Measurements from ENCODE around the gene TMEM203. TPM values are rescaled to one million over a fixed set of nuclear protein-coding genes. Genes with fewer than 3 reads are reported as not detected.

Gene TMEM203
- total RNA-seq, 5 donors from 2014 or later (not counting 1 experiment from before 2014, with no cell fraction given) = 23.7 to 44.7 (median 42.1) TPM

- Histone ChIP-seq H3K27me3 (replicated peaks in 1 of 2; ENCODE audit: control insufficient read depth in 2 of 2, extremely low read depth in 1 of 2, insufficient read depth in 2 of 2, low read length in 1 of 2) (peaks cover 0 to 75% of the 10 kb centered on the region in 2 experiments), H3K36me3 (ENCODE audit: control insufficient read depth in 2 of 2, extremely low read depth in 1 of 2, insufficient read depth in 1 of 2, low read length in 1 of 2) (no peaks in the 10 kb centered on the region), H3K27ac (ENCODE audit: low read length) (no peak overlapping the region), H3K4me1 (ENCODE audit: control insufficient read depth in 1 of 2, extremely low read depth in 1 of 2, insufficient read depth in 2 of 2, low read length in 2 of 2) (peaks cover 0 to 8% of the 10 kb centered on the region in 2 experiments), H3K9me3 (no peaks in the 10 kb centered on the region), H3K4me3 (ENCODE audit: control insufficient read depth in 1 of 2, extremely low read depth in 1 of 2, low read length in 1 of 2) (no peak overlapping the region)
- ChIA-PET CTCF (no interaction called here), POLR2A (no interaction called here)
- H3K4me1 Mint-ChIP-seq = peaks cover 2 to 7% (median 6%) of the 10 kb centered on the region in 3 donors
- H3K27ac Mint-ChIP-seq = no peak overlapping the region
- peaks cover 4 to 16% of the 10 kb centered on the region in 2 donors for H3K27me3 Mint-ChIP-seq
- no peak for ATAC-seq (replicated peaks in 1 of 4)
- H3K9me3 Mint-ChIP-seq = no peaks in the 10 kb centered on the region
- no peaks in the 10 kb centered on the region for H3K36me3 Mint-ChIP-seq
- H3K4me3 Mint-ChIP-seq = no peak overlapping the region
- 73% methylated on average over 24 of the region's 31 CpGs for WGBS (ENCODE audit: insufficient coverage)
- DNase-seq = no peak
Observed at GRCh38 chr9:137229903-137230704, 24.7 kb upstream of the TMEM203 start.

- Mint-ChIP-seq H3K9me3 (no peaks in the 10 kb centered on the region), H3K27me3 (peaks cover 4 to 12% of the 10 kb centered on the region in 2 donors), H3K36me3 (no peaks in the 10 kb centered on the region), H3K4me3 (no peak overlapping the region), H3K27ac (no peak overlapping the region), H3K4me1 (peaks cover 2 to 6% (median 4%) of the 10 kb centered on the region in 3 donors)
- DNase-seq (no peak), ATAC-seq (replicated peaks in 1 of 4) (no peak)
- Histone ChIP-seq H3K27ac (ENCODE audit: low read length) (no peak overlapping the region), H3K4me3 (ENCODE audit: control insufficient read depth in 1 of 2, extremely low read depth in 1 of 2, low read length in 1 of 2) (no peak overlapping the region), H3K36me3 (ENCODE audit: control insufficient read depth in 2 of 2, extremely low read depth in 1 of 2, insufficient read depth in 1 of 2, low read length in 1 of 2) (no peaks in the 10 kb centered on the region), H3K4me1 (ENCODE audit: control insufficient read depth in 1 of 2, extremely low read depth in 1 of 2, insufficient read depth in 2 of 2, low read length in 2 of 2) (peaks cover 0 to 13% of the 10 kb centered on the region in 2 experiments), H3K27me3 (replicated peaks in 1 of 2; ENCODE audit: control insufficient read depth in 2 of 2, extremely low read depth in 1 of 2, insufficient read depth in 2 of 2, low read length in 1 of 2) (peaks cover 0 to 67% of the 10 kb centered on the region in 2 experiments), H3K9me3 (no peaks in the 10 kb centered on the region)
- POLR2A ChIA-PET = no interaction called here
- WGBS (ENCODE audit: insufficient coverage) = 83% methylated on average over 24 of the region's 27 CpGs
- CTCF ChIA-PET = no interaction called here
Observed at GRCh38 chr9:137228968-137229896, 23.8 kb upstream of the TMEM203 start.

GRCh38 chr9:137228506-137228967 is 23.1 kb upstream of the TMEM203 start:
- Mint-ChIP-seq H3K27ac (no peak overlapping the region), H3K36me3 (no peaks in the 10 kb centered on the region), H3K9me3 (no peaks in the 10 kb centered on the region), H3K4me3 (no peak overlapping the region), H3K27me3 (peaks cover 4 to 12% of the 10 kb centered on the region in 2 donors), H3K4me1 (peaks cover 4 to 6% (median 5%) of the 10 kb centered on the region in 3 donors)
- DNase-seq = no peak
- H3K9me3 ChIP-seq = no peaks in the 10 kb centered on the region
- ATAC-seq (replicated peaks in 1 of 4) = no peak
- H3K4me3 ChIP-seq (ENCODE audit: control insufficient read depth in 1 of 2, extremely low read depth in 1 of 2, low read length in 1 of 2) = no peak overlapping the region
- peaks cover 0 to 67% of the 10 kb centered on the region in 2 experiments for H3K27me3 ChIP-seq (replicated peaks in 1 of 2; ENCODE audit: control insufficient read depth in 2 of 2, extremely low read depth in 1 of 2, insufficient read depth in 2 of 2, low read length in 1 of 2)
- WGBS (ENCODE audit: insufficient coverage) = 75% methylated on average over 24 of the region's 29 CpGs
- POLR2A ChIA-PET = no interaction called here
- no peaks in the 10 kb centered on the region for H3K36me3 ChIP-seq (ENCODE audit: control insufficient read depth in 2 of 2, extremely low read depth in 1 of 2, insufficient read depth in 1 of 2, low read length in 1 of 2)
- CTCF ChIA-PET = interaction anchor here in 1 of 2 donors (1.7 kb wide), 1 partner anchor 133 kb away, joined by 8 read pairs; no protein-coding TSS in a partner anchor
- H3K27ac ChIP-seq (ENCODE audit: low read length) = no peak overlapping the region
- peaks cover 0 to 20% of the 10 kb centered on the region in 2 experiments for H3K4me1 ChIP-seq (ENCODE audit: control insufficient read depth in 1 of 2, extremely low read depth in 1 of 2, insufficient read depth in 2 of 2, low read length in 2 of 2)

- H3K4me1 ChIP-seq (ENCODE audit: control insufficient read depth in 1 of 2, extremely low read depth in 1 of 2, insufficient read depth in 2 of 2, low read length in 2 of 2) = peaks cover 0 to 24% of the 10 kb centered on the region in 2 experiments
- H3K27me3 Mint-ChIP-seq = peaks cover 4 to 12% of the 10 kb centered on the region in 2 donors
- H3K27ac ChIP-seq (ENCODE audit: low read length) = no peak overlapping the region
- H3K4me3 ChIP-seq (ENCODE audit: control insufficient read depth in 1 of 2, extremely low read depth in 1 of 2, low read length in 1 of 2) = no peak overlapping the region
- H3K4me1 Mint-ChIP-seq = peaks cover 6% of the 10 kb centered on the region in 3 donors
- DNase-seq (no peak), ATAC-seq (replicated peaks in 1 of 4) (no peak)
- peaks cover 0 to 62% of the 10 kb centered on the region in 2 experiments for H3K27me3 ChIP-seq (replicated peaks in 1 of 2; ENCODE audit: control insufficient read depth in 2 of 2, extremely low read depth in 1 of 2, insufficient read depth in 2 of 2, low read length in 1 of 2)
- H3K27ac Mint-ChIP-seq = no peak overlapping the region
- H3K9me3 Mint-ChIP-seq = no peaks in the 10 kb centered on the region
- H3K36me3 Mint-ChIP-seq = no peaks in the 10 kb centered on the region
- 41% methylated on average over 14 of the region's 18 CpGs for WGBS (ENCODE audit: insufficient coverage)
- H3K36me3 ChIP-seq (ENCODE audit: control insufficient read depth in 2 of 2, extremely low read depth in 1 of 2, insufficient read depth in 1 of 2, low read length in 1 of 2) = no peaks in the 10 kb centered on the region
- no peaks in the 10 kb centered on the region for H3K9me3 ChIP-seq
- ChIA-PET POLR2A (no interaction called here), CTCF (interaction anchor here in 1 of 2 donors (1.7 to 2.5 kb wide), 2 partner anchors 132 to 181 kb away, joined by 7 to 8 read pairs; no protein-coding TSS in a partner anchor)
- no peak overlapping the region for H3K4me3 Mint-ChIP-seq
Observed at GRCh38 chr9:137227853-137228505, 22.5 kb upstream of the TMEM203 start.

GRCh38 chr9:137227054-137227852 is 21.8 kb upstream of the TMEM203 start, which contains the start of gene RNF224:
RNF224 (plus strand) TSS chr9:137227502; CDS start chr9:137228336, 834 bp downstream.
- H3K4me3 Mint-ChIP-seq = no peak within 1 kb of the TSS

More at GRCh38 chr9:137227054-137227852, 21.8 kb upstream of the TMEM203 start, which contains the start of gene RNF224:
- peaks cover 6 to 8% (median 7%) of the 10 kb centered on the region in 3 donors for H3K4me1 Mint-ChIP-seq
- peaks cover 0 to 57% of the 10 kb centered on the region in 2 experiments for H3K27me3 ChIP-seq (replicated peaks in 1 of 2; ENCODE audit: control insufficient read depth in 2 of 2, extremely low read depth in 1 of 2, insufficient read depth in 2 of 2, low read length in 1 of 2)
- no peaks in the 10 kb centered on the region for H3K9me3 ChIP-seq
- H3K4me3 ChIP-seq (ENCODE audit: control insufficient read depth in 1 of 2, extremely low read depth in 1 of 2, low read length in 1 of 2) = no peak within 1 kb of the TSS
- H3K36me3 ChIP-seq (ENCODE audit: control insufficient read depth in 2 of 2, extremely low read depth in 1 of 2, insufficient read depth in 1 of 2, low read length in 1 of 2) = no peaks in the 10 kb centered on the region
- ATAC-seq (replicated peaks in 1 of 4) (peak; percentile 28 to 44 (median 32)), DNase-seq (peak; percentile 48 to 89 (median 74))
- ChIA-PET CTCF (interaction anchor here in 1 of 2 donors (0.7 to 2.5 kb wide), 3 partner anchors 12 to 181 kb away, joined by 3 to 8 read pairs (median 7); no protein-coding TSS in a partner anchor), POLR2A (no interaction called here)
- H3K9me3 Mint-ChIP-seq = no peaks in the 10 kb centered on the region
- H3K36me3 Mint-ChIP-seq = no peaks in the 10 kb centered on the region
- peaks cover 2 to 32% of the 10 kb centered on the region in 2 experiments for H3K4me1 ChIP-seq (ENCODE audit: control insufficient read depth in 1 of 2, extremely low read depth in 1 of 2, insufficient read depth in 2 of 2, low read length in 2 of 2)
- H3K27ac Mint-ChIP-seq = no peak within 1 kb of the TSS
- no peak within 1 kb of the TSS for H3K27ac ChIP-seq (ENCODE audit: low read length)
- WGBS (ENCODE audit: insufficient coverage) = 52% methylated on average over 24 of the region's 25 CpGs
- H3K27me3 Mint-ChIP-seq = peaks cover 4 to 12% of the 10 kb centered on the region in 2 donors
